ENCODE measurements around the gene NRL.

DNA sequence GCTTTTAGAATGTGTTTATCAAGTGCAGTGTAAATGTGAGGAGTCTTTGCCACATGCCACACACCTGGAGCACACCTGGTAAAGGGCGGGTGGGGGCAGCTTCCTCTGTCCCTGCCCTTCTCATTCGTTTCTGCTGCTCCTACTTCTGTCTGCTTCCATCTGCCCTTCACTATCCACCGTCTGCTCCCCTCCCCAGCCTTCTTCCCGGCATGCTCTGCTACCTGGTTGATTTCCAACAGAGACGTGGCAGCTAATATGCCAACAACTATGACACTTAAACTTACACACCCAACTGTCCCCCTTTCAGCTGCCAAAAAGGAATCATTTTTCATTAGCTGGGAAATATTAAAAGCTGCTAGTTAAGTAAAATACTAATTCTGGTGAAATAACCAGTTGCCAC, 72.0 kb downstream of the NRL start:
- TF ChIP-seq EZH2 (IDR thresholded peaks at IDR 0.05; ENCODE audit: low read depth) = no peak
- TF ChIP-seq CTCF (conservative IDR thresholded peaks at IDR 0.05) = no peak

Measured in PC-9 (cell line).